H9 (cell line): ENCODE measurements around the gene RNF31. TPM values are rescaled to one million over a fixed set of nuclear protein-coding genes. Genes with fewer than 3 reads are reported as not detected.

Experiments
- DNase-seq: peaks from one replicate; pipeline ENCODE4 v3.0.0-alpha.2; 2017
- H2AFZ ChIP-seq: one replicate; pipeline ENCODE4 v1.6.1; 2013; ENCODE audit warnings: mild to moderate bottlenecking, low read length, control low read depth, moderate library complexity
- H2AK5ac ChIP-seq: 2 replicates; pipeline ENCODE4 v1.6.1; 2013; ENCODE audit warnings: low read length, control low read depth, mixed read lengths; ENCODE audit not compliant: insufficient read length
- H2BK120ac ChIP-seq: one replicate; pipeline ENCODE4 v1.6.1; 2013; ENCODE audit warnings: low read depth, mild to moderate bottlenecking, low read length, control low read depth, inconsistent platforms; ENCODE audit not compliant: poor library complexity, severe bottlenecking
- H2BK12ac ChIP-seq: 2 replicates; pipeline ENCODE4 v1.6.1; 2013; ENCODE audit warnings: low read length, control low read depth, mixed read lengths, low read depth; ENCODE audit not compliant: insufficient read length
- H2BK15ac ChIP-seq: 2 replicates; pipeline ENCODE4 v1.6.1; 2013; ENCODE audit warnings: low read depth, low read length, control low read depth
- H2BK20ac ChIP-seq: one replicate; pipeline ENCODE4 v1.6.1; 2013; ENCODE audit warnings: low read depth, mild to moderate bottlenecking, low read length, control low read depth, inconsistent platforms; ENCODE audit not compliant: poor library complexity, severe bottlenecking
- H2BK5ac ChIP-seq: 2 replicates; pipeline ENCODE4 v1.6.1; 2013; ENCODE audit warnings: low read length, control low read depth, mixed read lengths; ENCODE audit not compliant: insufficient read length
- H3K14ac ChIP-seq: 2 replicates; pipeline ENCODE4 v1.6.1; 2013; ENCODE audit warnings: low read length, control low read depth; ENCODE audit not compliant: insufficient read depth
- H3K18ac ChIP-seq: 2 replicates; pipeline ENCODE4 v1.6.1; 2013; ENCODE audit warnings: low read depth, mild to moderate bottlenecking, mixed read lengths, low read length, control low read depth; ENCODE audit not compliant: insufficient read length
- H3K23ac ChIP-seq: 2 replicates; pipeline ENCODE4 v1.6.1; 2013; ENCODE audit warnings: low read length, control low read depth, mixed read lengths, low read depth; ENCODE audit not compliant: insufficient read length
- H3K23me2 ChIP-seq: 2 replicates; pipeline ENCODE4 v1.6.1; 2013; ENCODE audit warnings: low read depth, mild to moderate bottlenecking, mixed read lengths, low read length, control low read depth; ENCODE audit not compliant: insufficient read length, poor library complexity, severe bottlenecking
- H3K27ac ChIP-seq: 2 replicates; pipeline ENCODE4 v1.5.1; 2013; ENCODE audit warnings: low read length, control low read depth, mixed read lengths, low read depth; ENCODE audit not compliant: insufficient read length
- H3K27me3 ChIP-seq: 2 replicates; pipeline ENCODE4 v1.6.1; 2013; ENCODE audit warnings: low read length, control low read depth, inconsistent platforms; ENCODE audit not compliant: insufficient read depth
- H3K4ac ChIP-seq: 2 replicates; pipeline ENCODE4 v1.6.1; 2013; ENCODE audit warnings: low read depth, mild to moderate bottlenecking, control low read depth, inconsistent platforms, low read length, moderate library complexity
- H3K4me1 ChIP-seq: 2 replicates; pipeline ENCODE4 v1.6.1; 2013; ENCODE audit warnings: low read length, control low read depth, inconsistent platforms; ENCODE audit not compliant: insufficient read depth
- H3K4me2 ChIP-seq: 2 replicates; pipeline ENCODE4 v1.6.1; 2013; ENCODE audit warnings: low read length, control low read depth, mixed read lengths; ENCODE audit not compliant: insufficient read length, insufficient read depth
- H3K56ac ChIP-seq: 2 replicates; pipeline ENCODE4 v1.6.1; 2013; ENCODE audit warnings: low read depth, mild to moderate bottlenecking, mixed read lengths, low read length, control low read depth; ENCODE audit not compliant: insufficient read length
- H3K79me1 ChIP-seq: 2 replicates; pipeline ENCODE4 v1.6.1; 2013; ENCODE audit warnings: low read depth, mild to moderate bottlenecking, moderate library complexity, low read length, control low read depth, inconsistent platforms; ENCODE audit not compliant: insufficient read depth, poor library complexity, severe bottlenecking
- H3K79me2 ChIP-seq: 2 replicates; pipeline ENCODE4 v1.6.1; 2013; ENCODE audit warnings: low read length, control low read depth, inconsistent platforms; ENCODE audit not compliant: insufficient read depth
- H3K9ac ChIP-seq: 2 replicates; pipeline ENCODE4 v1.6.1; 2013; ENCODE audit warnings: low read length, control low read depth, mixed read lengths; ENCODE audit not compliant: insufficient read length; ENCODE audit errors: extremely low read depth
- H3K9me3 ChIP-seq: one replicate; pipeline ENCODE4 v1.6.1; 2013; ENCODE audit warnings: low read depth, low read length, inconsistent platforms; ENCODE audit not compliant: control insufficient read depth
- H3T11ph ChIP-seq: one replicate; pipeline ENCODE4 v1.6.1; 2013; ENCODE audit warnings: mild to moderate bottlenecking, low read length, control low read depth, inconsistent platforms
- H4K20me1 ChIP-seq: one replicate; pipeline ENCODE4 v1.6.1; 2013; ENCODE audit not compliant: control insufficient read depth, insufficient read length, insufficient read depth
- H4K5ac ChIP-seq: 2 replicates; pipeline ENCODE4 v1.6.1; 2013; ENCODE audit warnings: low read depth, mild to moderate bottlenecking, mixed read lengths, low read length, control low read depth; ENCODE audit not compliant: insufficient read length
- H4K8ac ChIP-seq: replicated peaks from 2 replicates; pipeline ENCODE4 v1.6.1; 2013; ENCODE audit warnings: low read length, control low read depth, mixed read lengths, low read depth; ENCODE audit not compliant: insufficient read length
- H4K91ac ChIP-seq: 2 replicates; pipeline ENCODE4 v1.6.1; 2013; ENCODE audit warnings: low read depth, mild to moderate bottlenecking, moderate library complexity, mixed read lengths, low read length, control low read depth; ENCODE audit not compliant: insufficient read length
- H3K27ac Mint-ChIP-seq, 3 experiments: 2 replicates in 2 of 3; 3 replicates in 1 of 3; pipeline ENCODE4 v1.8.0; 2020 to 2021; ENCODE audit warnings: mixed read lengths in 3 of 3, mild to moderate bottlenecking in 1 of 3, moderate library complexity in 1 of 3
- H3K27me3 Mint-ChIP-seq: 2 replicates; pipeline ENCODE4 v1.8.0; 2021; ENCODE audit warnings: low read depth, mild to moderate bottlenecking, moderate library complexity, mixed read lengths
- H3K36me3 Mint-ChIP-seq, 3 experiments: 2 replicates in 2 of 3; 3 replicates in 1 of 3; pipeline ENCODE4 v1.8.0; 2020 to 2021; ENCODE audit warnings: low read depth in 3 of 3, mixed read lengths in 3 of 3; ENCODE audit not compliant: insufficient read depth in 1 of 3
- H3K4me1 Mint-ChIP-seq, 2 experiments: 2 replicates each; pipeline ENCODE4 v1.8.0; 2020; ENCODE audit warnings: mixed read lengths in 2 of 2
- H3K4me3 Mint-ChIP-seq, 2 experiments: 2 replicates in 1 of 2; 3 replicates in 1 of 2; pipeline ENCODE4 v1.8.0; 2020 to 2021; ENCODE audit warnings: mild to moderate bottlenecking in 2 of 2, mixed read lengths in 2 of 2, moderate library complexity in 1 of 2
- H3K9me3 Mint-ChIP-seq, 2 experiments: 2 replicates in 1 of 2; 3 replicates in 1 of 2; pipeline ENCODE4 v1.8.0; 2020; ENCODE audit warnings: mild to moderate bottlenecking in 2 of 2, mixed read lengths in 2 of 2, moderate library complexity in 1 of 2
- CTCF ChIP-seq: fragments of 200-600 bp; sonication (generic); conservative IDR thresholded peaks from 3 replicates; pipeline ENCODE4 v1.8.0; 2021; ENCODE audit warnings: antibody characterized with exemption, mild to moderate bottlenecking
- WGBS: extraction: QIAGEN DNeasy Blood & Tissue Kit; methylation state at CpG from one replicate; pipeline ENCODE4 v1.1.7; 2013; ENCODE audit warnings: missing lambda C conversion rate, low lambda C conversion rate, mixed read lengths; ENCODE audit not compliant: insufficient read length; ENCODE audit errors: extremely low coverage; 5-methylcytosine and 5-hydroxymethylcytosine counted together
- total RNA-seq: library from RNA; stranded (reverse); gene quantifications from 2 replicates; pipeline ENCODE4 v1.2.1, GENCODE V29; 2021

Gene RNF31
- total RNA-seq, 1 experiment from 2014 or later: 87.3 TPM

GRCh38 chr14:24155100-24155499, 7.8 kb downstream of the RNF31 start:
- H3K4me1 Mint-ChIP-seq: no peaks in the 10 kb centered on the region
- no peak overlapping the region for H3K14ac ChIP-seq
- no peaks in the 10 kb centered on the region for H3K23me2 ChIP-seq
- no peak overlapping the region for H2AK5ac ChIP-seq
- no peak overlapping the region for H2BK15ac ChIP-seq
- H3K23ac ChIP-seq: no peak overlapping the region
- H2BK120ac ChIP-seq: no peak overlapping the region
- no peak for TF ChIP-seq CTCF
- no peaks in the 10 kb centered on the region for H3K27me3 Mint-ChIP-seq
- no peak overlapping the region for H3K4me2 ChIP-seq
- H3K27ac Mint-ChIP-seq: no peak overlapping the region
- no peak overlapping the region for H4K91ac ChIP-seq
- no peak overlapping the region for H3K9ac ChIP-seq
- H3K27me3 ChIP-seq: no peaks in the 10 kb centered on the region
- H2AFZ ChIP-seq: no peak overlapping the region
- no peak overlapping the region for H3K56ac ChIP-seq
- no peaks in the 10 kb centered on the region for H3K79me1 ChIP-seq
- no peaks in the 10 kb centered on the region for H3K4me1 ChIP-seq
- no peak for DNase-seq
- H2BK20ac ChIP-seq: no peak overlapping the region
- H4K5ac ChIP-seq: no peak overlapping the region
- no peak overlapping the region for H2BK5ac ChIP-seq
- no peaks in the 10 kb centered on the region for H3K9me3 Mint-ChIP-seq
- H4K20me1 ChIP-seq: no peaks in the 10 kb centered on the region
- peaks cover 49 to 78% (median 65%) of the 10 kb centered on the region in 3 experiments for H3K36me3 Mint-ChIP-seq
- no peaks in the 10 kb centered on the region for H3K9me3 ChIP-seq
- no peak overlapping the region for H3K4me3 Mint-ChIP-seq
- H2BK12ac ChIP-seq: no peak overlapping the region
- H3K27ac ChIP-seq: no peak overlapping the region
- no peak overlapping the region for H3T11ph ChIP-seq
- WGBS: no CpG with 5 or more reads among the region's 10 CpGs
- no peak overlapping the region for H3K18ac ChIP-seq
- H3K79me2 ChIP-seq: no peaks in the 10 kb centered on the region
- no peak overlapping the region for H4K8ac ChIP-seq
- H3K4ac ChIP-seq: no peak overlapping the region
